Measurements from ENCODE around the gene MGME1.

Gene MGME1

GRCh38 chr20:18031888-18032509 is 63.2 kb downstream of the MGME1 start:
- DNase-seq = no peak

GRCh38 chr20:18032977-18033892 is 64.4 kb downstream of the MGME1 start:
- no peak for DNase-seq

- no peak for DNase-seq
Measured at GRCh38 chr20:18034039-18034438, 65.2 kb downstream of the MGME1 start.

GRCh38 chr20:18039063-18039462 is 70.2 kb downstream of the MGME1 start:
- DNase-seq = no peak
